Ishikawa (cell line): ENCODE measurements around the gene ZMYND8.

ENCODE experiments used
- CREB1 ChIP-seq: IDR thresholded peaks from 2 replicates; pipeline ENCODE4 v1.6.1; 2012; ENCODE audit warnings: low read depth
- EGR1 ChIP-seq: IDR thresholded peaks from 2 replicates; pipeline ENCODE4 v1.6.1; 2012
- EP300 ChIP-seq: IDR thresholded peaks from 2 replicates; pipeline ENCODE4 v1.6.1; 2012; ENCODE audit warnings: borderline replicate concordance
- MAX ChIP-seq: IDR thresholded peaks from 2 replicates; pipeline ENCODE4 v1.6.1; 2012
- NFIC ChIP-seq: IDR thresholded peaks from 2 replicates; pipeline ENCODE4 v1.6.1; 2012
- RAD21 ChIP-seq: IDR thresholded peaks from 2 replicates; pipeline ENCODE4 v1.6.1; 2012; ENCODE audit warnings: low read depth
- TAF1 ChIP-seq: IDR thresholded peaks from 2 replicates; pipeline ENCODE4 v1.6.1; 2012; ENCODE audit warnings: low read depth, mild to moderate bottlenecking
- TEAD4 ChIP-seq: IDR thresholded peaks from 2 replicates; pipeline ENCODE4 v1.6.1; 2012
- YY1 ChIP-seq: IDR thresholded peaks from 2 replicates; pipeline ENCODE4 v1.6.1; 2012; ENCODE audit warnings: low read depth

DNA sequence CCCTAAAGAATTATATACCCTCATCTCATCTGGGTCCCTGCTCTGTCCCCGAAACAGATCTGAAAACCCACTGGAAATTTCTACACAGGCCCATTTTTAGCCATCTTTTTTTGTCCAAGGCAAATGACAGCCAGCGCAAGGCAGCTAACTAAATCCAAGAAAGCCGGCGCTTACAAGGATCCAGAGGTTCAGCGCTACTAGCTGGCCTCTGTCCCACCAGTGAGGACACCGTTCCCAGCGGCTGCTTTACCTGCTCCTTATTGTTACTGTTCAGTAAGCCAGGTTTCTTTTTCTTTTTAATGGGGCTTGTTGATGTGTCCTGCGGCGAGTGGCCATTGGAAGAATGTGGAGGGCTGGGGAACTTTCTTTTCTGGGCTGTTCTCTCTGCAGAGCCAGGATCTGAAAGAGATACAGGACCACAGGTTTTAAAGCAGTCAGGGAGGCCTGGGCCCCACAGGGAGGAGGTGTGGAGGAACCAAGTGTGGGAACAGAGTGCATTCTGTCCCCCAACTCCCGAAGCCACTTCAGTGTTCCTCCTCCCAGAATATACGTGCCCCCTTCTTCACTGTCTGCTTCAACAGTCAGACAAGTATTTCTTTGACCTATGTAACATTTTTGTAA, 46.6 kb downstream of the ZMYND8 start:
- TF ChIP-seq TAF1: no peak
- TF ChIP-seq RAD21: no peak
- no peak for TF ChIP-seq YY1
- no peak for TF ChIP-seq NFIC
- no peak for TF ChIP-seq MAX
- TF ChIP-seq TEAD4: no peak
- TF ChIP-seq CREB1: no peak
- TF ChIP-seq EGR1: no peak
- no peak for TF ChIP-seq EP300
